HG02763 (cell line): Measurements from ENCODE around the gene HMGB4.
A peak's percentile ranks its signal among the peaks of the same experiment; 100 is the strongest.

Experiments
- ATAC-seq: cut with Tn5 transposase; IDR thresholded peaks from one replicate; pipeline ENCODE4 v1.9.1; 2021; ENCODE audit warnings: mild to moderate bottlenecking, moderate library complexity; ENCODE audit not compliant: unreplicated experiment

HMGB4 gene

DNA sequence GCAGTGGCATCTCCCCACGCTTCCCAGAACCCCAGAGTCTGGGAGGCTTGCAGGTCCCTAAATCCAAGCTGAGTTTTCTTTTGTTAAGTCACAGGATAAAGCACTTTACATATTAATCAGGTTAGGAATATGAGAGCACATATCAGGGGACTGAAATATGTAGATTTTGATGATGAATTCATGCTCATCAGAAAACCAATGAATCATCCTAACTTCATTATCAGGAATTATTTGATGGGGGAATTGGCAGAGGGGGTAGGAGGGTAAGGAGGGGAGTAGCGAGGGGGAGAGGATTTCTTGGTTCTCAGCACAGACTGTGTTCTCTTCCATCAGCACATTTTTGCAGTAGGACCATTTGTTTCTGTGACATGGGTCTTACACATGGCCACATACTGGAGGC is 32.1 kb downstream of the HMGB4 start:
- no peak for ATAC-seq

DNA sequence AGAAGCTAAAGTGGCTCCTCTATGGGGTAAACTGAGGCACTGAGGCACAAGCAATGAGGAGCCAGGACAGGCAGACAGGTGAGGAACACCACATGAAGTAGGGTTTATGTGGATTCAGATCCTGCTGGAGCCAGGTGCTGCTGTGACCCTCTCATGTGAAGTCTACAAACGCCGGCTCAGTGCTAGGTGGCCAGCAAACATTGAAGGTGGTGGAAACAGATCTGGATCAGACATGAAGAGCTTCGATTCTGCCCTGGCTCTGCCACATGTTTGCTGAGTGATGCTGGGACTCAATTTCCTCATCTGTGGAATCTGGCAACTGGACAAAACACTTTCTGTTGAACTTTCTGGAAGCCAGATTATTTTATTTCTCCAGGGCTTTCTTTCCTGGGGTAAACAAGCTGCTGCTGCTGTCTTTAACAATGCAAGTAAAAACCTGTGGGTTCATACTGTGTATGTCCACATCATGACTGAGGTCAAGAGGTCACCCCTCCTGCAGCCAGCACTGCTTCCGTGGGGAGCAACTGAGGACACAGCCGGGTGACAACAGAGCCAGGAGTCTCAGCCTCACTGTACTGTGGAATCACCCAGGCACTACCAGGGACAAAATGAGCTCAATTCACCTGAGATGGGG is 33.3 kb downstream of the HMGB4 start:
- no peak for ATAC-seq

DNA sequence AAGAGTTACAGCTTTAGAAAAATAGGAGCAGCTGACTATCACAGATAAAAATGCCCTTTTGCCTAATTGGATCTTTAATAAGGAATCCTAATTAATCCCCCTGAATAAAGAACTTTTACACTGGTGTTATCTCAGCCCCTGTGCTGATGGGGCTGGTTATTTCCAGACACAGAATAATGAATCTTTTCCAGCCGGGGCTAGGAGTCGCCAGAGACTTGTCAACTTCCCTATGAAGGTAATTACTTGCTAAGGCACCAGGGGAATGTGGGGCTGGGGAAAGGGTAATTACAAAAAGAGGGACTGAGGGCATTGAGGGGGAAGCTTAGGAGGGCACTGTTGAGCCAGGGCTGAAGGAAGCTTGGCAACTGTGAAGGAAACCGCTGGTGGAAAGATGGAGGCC is 34.5 kb downstream of the HMGB4 start:
- ATAC-seq, result no peak

DNA sequence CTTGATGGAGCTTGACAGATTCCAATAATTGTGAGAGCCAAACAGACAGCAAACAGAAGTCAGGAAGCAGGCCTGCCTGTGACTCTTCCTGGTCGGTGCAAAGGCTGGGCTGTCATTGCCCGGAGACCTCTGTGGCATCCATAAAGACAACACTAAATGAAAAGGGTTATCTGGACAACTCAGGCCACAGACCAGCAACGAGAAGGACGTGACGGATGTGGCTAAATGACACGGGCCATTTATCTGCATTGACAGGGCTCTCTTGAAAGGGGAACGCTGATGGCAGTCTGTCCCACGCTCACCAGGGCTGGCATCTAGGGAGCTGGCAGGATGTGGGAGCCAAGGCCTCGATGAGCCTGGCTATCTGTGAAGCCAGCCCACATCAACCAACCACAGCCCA is 35.0 kb downstream of the HMGB4 start:
- no peak for ATAC-seq

DNA sequence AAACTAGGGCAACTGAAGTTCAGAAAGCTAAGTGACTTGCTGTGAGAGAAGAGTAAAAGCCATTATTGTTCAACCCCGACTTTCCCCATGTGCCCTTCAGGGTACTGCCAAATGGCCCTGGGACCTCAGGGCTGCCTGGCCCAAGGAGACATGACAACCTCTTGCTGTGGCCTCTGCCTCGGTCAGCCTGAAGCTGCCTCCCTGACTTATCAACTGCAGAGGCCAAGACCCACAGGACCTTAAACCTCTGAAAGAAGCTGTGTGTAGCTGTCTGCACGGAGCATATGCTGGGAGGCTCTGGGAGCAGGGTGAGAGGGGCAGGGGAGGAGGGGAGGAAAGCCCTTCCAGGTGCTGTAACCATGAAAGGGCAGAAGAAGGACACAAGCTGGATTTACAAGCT is 35.9 kb downstream of the HMGB4 start:
- no peak for ATAC-seq

DNA sequence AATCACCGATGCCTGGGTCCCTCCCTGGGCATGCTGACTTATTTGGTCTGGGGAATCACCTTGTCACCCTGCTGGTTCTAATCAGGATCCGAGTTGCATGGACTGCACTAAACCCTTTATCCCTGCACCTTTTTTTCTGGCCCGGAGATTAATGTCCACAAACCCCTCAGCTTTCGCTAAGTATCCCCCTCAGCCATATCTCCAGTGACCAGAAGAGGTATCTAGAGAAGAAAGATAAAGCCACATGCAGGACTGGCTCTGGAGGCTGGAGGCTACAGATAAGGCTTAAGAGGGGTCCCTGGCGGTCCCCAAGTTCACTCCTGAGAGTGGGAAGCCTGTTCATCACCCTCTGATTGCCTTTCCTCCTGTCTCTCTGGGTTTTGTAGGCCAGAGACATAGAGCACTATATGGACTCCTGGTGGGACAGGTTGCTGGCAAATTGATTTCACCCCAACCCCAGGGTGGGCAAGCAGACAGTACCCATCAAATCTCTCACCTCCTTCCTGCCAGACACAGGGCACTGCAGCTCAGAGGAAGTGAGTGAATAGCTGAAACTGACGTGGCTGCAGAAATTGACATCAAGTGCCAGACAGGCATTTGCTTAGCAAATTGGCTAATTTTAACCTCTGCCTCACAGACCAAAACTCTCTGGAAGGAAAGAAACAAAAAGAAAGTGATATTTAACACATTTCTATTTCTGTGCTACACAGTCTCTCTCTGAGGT is 38.8 kb downstream of the HMGB4 start:
- peak; percentile 80 for ATAC-seq

DNA sequence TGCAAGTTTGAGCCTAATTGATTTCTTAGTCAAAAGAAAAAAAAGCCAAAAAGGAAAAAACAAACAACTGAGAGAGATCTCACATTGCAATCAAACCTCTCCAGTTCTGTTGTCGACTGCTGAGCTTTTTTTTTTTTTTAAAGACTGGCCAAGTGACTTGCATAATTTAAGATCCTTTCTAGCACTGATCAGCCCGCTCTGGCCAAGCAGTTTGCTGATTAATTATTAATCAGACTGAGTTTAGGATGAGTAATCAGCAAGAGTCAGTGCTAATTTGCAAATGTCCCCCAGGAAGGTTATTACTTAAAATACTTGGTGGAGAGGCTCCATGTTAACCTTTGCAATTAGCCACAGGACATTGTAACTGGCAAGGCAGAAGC is 39.3 kb downstream of the HMGB4 start:
- ATAC-seq, result peak; percentile 60

DNA sequence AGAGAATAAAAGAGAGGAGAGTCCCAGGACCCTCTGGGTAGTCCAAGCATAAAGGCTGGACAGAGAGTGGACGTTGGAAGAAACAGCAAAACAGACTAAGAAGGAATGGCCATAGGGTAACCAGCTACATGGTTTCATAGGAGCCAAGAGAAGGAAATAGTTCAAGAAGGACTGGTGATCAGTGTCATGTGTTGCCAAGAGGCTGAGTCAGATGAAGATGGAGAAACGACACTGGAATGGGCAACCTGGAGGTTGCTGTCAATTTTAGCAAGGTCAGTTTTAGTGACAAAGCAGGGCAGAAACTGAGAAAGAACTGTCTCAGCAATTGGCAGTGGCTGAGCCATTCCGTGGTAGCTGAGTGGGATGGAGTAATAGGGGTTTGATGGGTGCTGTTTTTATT is 41.4 kb downstream of the HMGB4 start:
- no peak for ATAC-seq

DNA sequence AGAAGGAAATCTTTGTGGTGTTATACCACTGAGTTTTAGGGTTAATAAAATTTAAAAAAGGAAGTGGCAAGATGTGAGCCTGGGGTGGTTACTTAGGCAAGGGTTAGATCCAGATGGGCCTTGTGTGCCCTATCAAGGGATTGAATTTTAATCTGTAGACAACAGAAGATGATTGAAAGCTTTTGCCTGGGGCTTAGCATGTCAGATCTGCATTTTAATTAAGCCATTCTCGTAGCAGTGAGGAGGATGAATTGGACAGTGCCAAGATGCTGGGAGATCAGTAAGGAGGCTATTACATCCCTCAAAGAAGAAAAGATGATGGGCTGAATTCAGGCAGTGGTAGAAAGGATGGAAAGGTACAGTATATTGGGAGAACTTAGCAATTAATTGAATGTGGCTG is 42.3 kb downstream of the HMGB4 start:
- no peak for ATAC-seq

DNA sequence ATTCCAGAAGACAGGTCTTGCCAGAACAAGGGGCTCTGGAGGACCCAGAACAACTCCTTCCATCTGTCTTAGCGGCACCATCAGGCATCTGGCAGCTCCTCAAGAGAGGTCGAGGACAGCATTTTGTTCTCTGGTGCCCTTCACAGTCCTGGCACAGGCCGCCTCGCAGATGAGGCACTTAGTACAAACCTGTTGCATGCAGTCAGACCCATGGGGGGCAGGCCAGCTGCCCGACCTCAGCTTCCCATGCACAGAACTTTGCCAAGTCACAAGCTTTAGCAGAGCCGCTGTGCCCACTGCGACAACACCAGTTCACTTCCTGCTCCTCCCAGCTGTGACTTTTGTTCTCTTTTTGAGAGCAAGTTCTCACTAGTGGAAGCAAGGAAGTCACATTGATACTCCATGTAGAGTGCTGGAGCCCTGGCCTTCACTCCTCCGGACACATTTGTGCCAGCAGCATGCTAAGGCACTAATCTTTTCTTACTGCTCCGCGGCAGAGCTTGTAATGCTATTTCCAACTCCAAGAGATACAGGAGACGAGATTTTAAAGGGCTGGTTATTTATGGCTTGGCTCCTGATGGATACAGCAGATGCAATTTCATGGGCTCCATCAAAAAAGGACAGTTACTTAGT is 44.6 kb downstream of the HMGB4 start:
- no peak for ATAC-seq
